Thoracic aorta (tissue), 2 donors: ENCODE measurements around the gene KRTAP2-2. TPM values are rescaled to one million over a fixed set of nuclear protein-coding genes. Genes with fewer than 3 reads are reported as not detected.

ENCODE experiments used
- ATAC-seq: fragments of 150-250 bp; one replicate; pipeline ENCODE4 v1.8.0; 2017; ENCODE audit warnings: low read depth; ENCODE audit not compliant: insufficient number of reproducible peaks, low FRiP score
- DNase-seq: peaks from one replicate; pipeline ENCODE4 v3.0.0-alpha.2; 2020; ENCODE audit warnings: low spot score
- H3K27ac ChIP-seq, 2 donors: fragments of 200-600 bp; sonication (generic); 1 replicate in 1 of 2; 2 replicates in 1 of 2; pipeline ENCODE4 v1.5.1; 2016; ENCODE audit warnings: mild to moderate bottlenecking in 2 of 2, moderate library complexity in 2 of 2
- H3K27me3 ChIP-seq: fragments of 200-600 bp; sonication (generic); replicated peaks from 2 replicates; pipeline ENCODE4 v1.6.0; 2016; ENCODE audit warnings: mild to moderate bottlenecking; ENCODE audit not compliant: insufficient read depth
- H3K36me3 ChIP-seq: fragments of 200-600 bp; sonication (generic); one replicate; pipeline ENCODE4 v1.5.1; 2016
- H3K4me1 ChIP-seq, 2 donors: fragments of 200-600 bp; sonication (generic); 1 replicate in 1 of 2; 2 replicates in 1 of 2; pipeline versions ENCODE4 v1.5.1 to v1.6.0; 2016; ENCODE audit warnings: low read depth in 2 of 2, mild to moderate bottlenecking in 1 of 2; ENCODE audit not compliant: control insufficient read depth in 1 of 2
- H3K4me3 ChIP-seq: fragments of 200-600 bp; sonication (generic); 2 replicates; pipeline ENCODE4 v1.5.1; 2016; ENCODE audit warnings: mild to moderate bottlenecking
- H3K9me3 ChIP-seq: fragments of 200-600 bp; sonication (generic); 2 replicates; pipeline ENCODE4 v1.5.1; 2016
- CTCF ChIP-seq: fragments of 200-600 bp; sonication (generic); IDR thresholded peaks from one replicate; pipeline ENCODE4 v1.5.1; 2019; ENCODE audit warnings: antibody characterized with exemption
- total RNA-seq, 2 donors: library from RNA; depleted of rRNA; stranded (reverse); fragments of >200 nt; gene quantifications; one replicate each; pipeline versions ENCODE4 v1.1.0 to v1.2.3, GENCODE V29; 2016

Gene KRTAP2-2
- total RNA-seq, 2 donors from 2014 or later: not detected

- Histone ChIP-seq H3K9me3 (no peaks in the 10 kb centered on the region), H3K27me3 (no peaks in the 10 kb centered on the region), H3K4me1 (no peaks in the 10 kb centered on the region), H3K4me3 (no peak overlapping the region), H3K36me3 (no peaks in the 10 kb centered on the region), H3K27ac (no peak overlapping the region)
- no peak for ATAC-seq
- TF ChIP-seq CTCF: no peak
- no peak for DNase-seq
Observed at GRCh38 chr17:41009936-41010335, 45.1 kb downstream of the KRTAP2-2 start.

GRCh38 chr17:41009301-41009760 is 45.7 kb downstream of the KRTAP2-2 start:
- H3K27ac ChIP-seq: no peak overlapping the region
- H3K4me1 ChIP-seq: no peaks in the 10 kb centered on the region
- H3K4me3 ChIP-seq: no peak overlapping the region
- H3K9me3 ChIP-seq: no peaks in the 10 kb centered on the region
- DNase-seq (no peak), ATAC-seq (no peak)
- no peak for TF ChIP-seq CTCF
- no peaks in the 10 kb centered on the region for H3K27me3 ChIP-seq
- H3K36me3 ChIP-seq: no peaks in the 10 kb centered on the region

- no peak within 1 kb of the TSS for H3K4me3 ChIP-seq
- H3K4me1 ChIP-seq: no peaks in the 10 kb centered on the region
- ATAC-seq: no peak
- no peak for DNase-seq
- H3K9me3 ChIP-seq: no peaks in the 10 kb centered on the region
- no peaks in the 10 kb centered on the region for H3K27me3 ChIP-seq
- no peak within 1 kb of the TSS for H3K27ac ChIP-seq
- no peak for TF ChIP-seq CTCF
- H3K36me3 ChIP-seq: no peaks in the 10 kb centered on the region
Observed at GRCh38 chr17:41008811-41009210, 46.2 kb downstream of the KRTAP2-2 start, which contains the start of gene KRTAP3-1. Gene KRTAP3-1, minus strand, starts transcription at chr17:41009128. Its CDS starts 54 bp downstream, at chr17:41009074.

Other genes with a start within 250 kb of the KRTAP2-2 start
- gene KRT10, start 232.6 kb downstream of the KRTAP2-2 start, total RNA-seq: 10 to 100 TPM in 1 of 2 donors, 1 to 10 TPM in 1; 2.3 to 13.5 TPM
- gene KRT12, start 188.0 kb downstream of the KRTAP2-2 start, total RNA-seq: not detected
- gene KRT20, start 170.0 kb downstream of the KRTAP2-2 start, total RNA-seq: 1 to 10 TPM in 1 of 2 donors, not detected in 1; 1.8 TPM
- gene KRT23, start 117.6 kb downstream of the KRTAP2-2 start, total RNA-seq: under 1 TPM in 1 of 2 donors, not detected in 1; 0.54 TPM
- gene KRT39, start 88.3 kb downstream of the KRTAP2-2 start, total RNA-seq: not detected
- not detected for gene KRT40, start 70.9 kb downstream of the KRTAP2-2 start, total RNA-seq
- gene KRTAP3-3, start 61.1 kb downstream of the KRTAP2-2 start, total RNA-seq: not detected
- gene KRTAP3-2, start 55.3 kb downstream of the KRTAP2-2 start, total RNA-seq: not detected
- not detected for gene KRTAP3-1, start 46.1 kb downstream of the KRTAP2-2 start, total RNA-seq
- gene KRTAP1-5, start 28.0 kb downstream of the KRTAP2-2 start, total RNA-seq: not detected
- gene KRTAP1-4, start 25.0 kb downstream of the KRTAP2-2 start, total RNA-seq: not detected
- not detected for gene KRTAP1-3, start 20.4 kb downstream of the KRTAP2-2 start, total RNA-seq
- gene KRTAP1-1, start 13.8 kb downstream of the KRTAP2-2 start, total RNA-seq: not detected
- not detected for gene KRTAP2-1, start 7.9 kb downstream of the KRTAP2-2 start, total RNA-seq
- not detected for gene KRTAP2-3, start 4.9 kb upstream of the KRTAP2-2 start, total RNA-seq
- not detected for gene KRTAP2-4, start 10.6 kb upstream of the KRTAP2-2 start, total RNA-seq
- gene KRTAP4-7, start 28.9 kb upstream of the KRTAP2-2 start, total RNA-seq: not detected
- not detected for gene KRTAP4-8, start 42.9 kb upstream of the KRTAP2-2 start, total RNA-seq
- gene KRTAP4-16, start 47.0 kb upstream of the KRTAP2-2 start, total RNA-seq: not detected
- not detected for gene KRTAP4-9, start 50.2 kb upstream of the KRTAP2-2 start, total RNA-seq
- gene KRTAP4-11, start 63.1 kb upstream of the KRTAP2-2 start, total RNA-seq: not detected
- not detected for gene KRTAP4-12, start 69.0 kb upstream of the KRTAP2-2 start, total RNA-seq
- not detected for gene KRTAP4-6, start 85.3 kb upstream of the KRTAP2-2 start, total RNA-seq
- not detected for gene KRTAP4-5, start 94.6 kb upstream of the KRTAP2-2 start, total RNA-seq
- gene KRTAP4-4, start 105.5 kb upstream of the KRTAP2-2 start, total RNA-seq: not detected
- gene KRTAP4-3, start 113.0 kb upstream of the KRTAP2-2 start, total RNA-seq: not detected
- gene KRTAP4-2, start 123.0 kb upstream of the KRTAP2-2 start, total RNA-seq: not detected
- not detected for gene KRTAP4-1, start 129.7 kb upstream of the KRTAP2-2 start, total RNA-seq
- not detected for gene KRTAP9-1, start 134.7 kb upstream of the KRTAP2-2 start, total RNA-seq
- not detected for gene KRTAP9-2, start 171.4 kb upstream of the KRTAP2-2 start, total RNA-seq
- gene KRTAP9-3, start 177.2 kb upstream of the KRTAP2-2 start, total RNA-seq: not detected
- gene KRTAP9-8, start 182.8 kb upstream of the KRTAP2-2 start, total RNA-seq: not detected
- not detected for gene KRTAP9-4, start 194.5 kb upstream of the KRTAP2-2 start, total RNA-seq
- gene KRTAP9-9, start 200.2 kb upstream of the KRTAP2-2 start, total RNA-seq: not detected
- not detected for gene KRTAP9-6, start 210.1 kb upstream of the KRTAP2-2 start, total RNA-seq
- not detected for gene KRTAP9-7, start 220.5 kb upstream of the KRTAP2-2 start, total RNA-seq
- not detected for gene KRTAP29-1, start 247.6 kb upstream of the KRTAP2-2 start, total RNA-seq